Gastroesophageal sphincter (tissue), 4 donors: ENCODE measurements around the gene KIRREL3. TPM values are rescaled to one million over a fixed set of nuclear protein-coding genes. Genes with fewer than 3 reads are reported as not detected.

Source experiments
- ATAC-seq: fragments of 150-250 bp; one replicate; pipeline ENCODE4 v1.9.1; 2016; ENCODE audit warnings: mild to moderate bottlenecking, moderate library complexity
- H3K27ac ChIP-seq, 4 donors: fragments of 200-600 bp; sonication (generic) in 3 of 4; 1 replicate in 3 of 4; 2 replicates in 1 of 4; pipeline ENCODE4 v1.5.1; 2016 to 2019
- H3K27me3 ChIP-seq: fragments of 200-600 bp; sonication (generic); one replicate; pipeline ENCODE4 v1.5.1; 2019
- H3K36me3 ChIP-seq, 2 donors: fragments of 200-600 bp; sonication (generic); one replicate each; pipeline ENCODE4 v1.5.1; 2019; ENCODE audit warnings: control low read depth in 1 of 2
- H3K4me1 ChIP-seq, 3 donors: fragments of 200-600 bp; sonication (generic); 1 replicate in 2 of 3; 2 replicates in 1 of 3; pipeline ENCODE4 v1.5.1; 2016 to 2019; ENCODE audit warnings: control low read depth in 2 of 3
- H3K4me3 ChIP-seq, 2 donors: fragments of 200-600 bp; sonication (generic); one replicate each; pipeline ENCODE4 v1.5.1; 2019; ENCODE audit warnings: mild to moderate bottlenecking in 1 of 2, moderate library complexity in 1 of 2
- H3K9me3 ChIP-seq, 3 donors: fragments of 200-600 bp; sonication (generic); one replicate each; pipeline ENCODE4 v1.5.1; 2017 to 2019; ENCODE audit warnings: control low read depth in 2 of 3
- EP300 ChIP-seq: sonication (generic); formaldehyde crosslinking; IDR thresholded peaks from one replicate; pipeline ENCODE4 v1.6.1; 2017; ENCODE audit warnings: antibody characterized with exemption, mild to moderate bottlenecking
- POLR2A ChIP-seq, 2 donors: fragments of 450-650 bp; IDR thresholded peaks; one replicate each; pipeline ENCODE4 v1.6.1; 2017; ENCODE audit warnings: antibody characterized with exemption in 2 of 2, mild to moderate bottlenecking in 2 of 2, moderate library complexity in 1 of 2
- POLR2AphosphoS5 ChIP-seq: sonication (generic); formaldehyde crosslinking; IDR thresholded peaks from one replicate; pipeline ENCODE4 v1.6.1; 2017; ENCODE audit warnings: antibody characterized with exemption
- WGBS, 2 donors: methylation state at CpG; one replicate each; pipeline ENCODE4 v1.1.5; 2018; ENCODE audit warnings: low coverage in 1 of 2; 5-methylcytosine and 5-hydroxymethylcytosine counted together
- total RNA-seq, 4 donors: library from RNA; depleted of rRNA; stranded (reverse); fragments of >200 nt; gene quantifications; one replicate each; pipeline ENCODE4 v1.1.0, GENCODE V29; 2016
- TF ChIP-seq, protein P1 (sequence below), 4 experiments: fragments of 200-600 bp in 2 of 4; fragments of 450-650 bp in 2 of 4; sonication (generic) in 1 of 4; IDR thresholded peaks; one replicate each; pipeline ENCODE4 v1.5.1; 2017 to 2019; ENCODE audit warnings: antibody characterized with exemption in 4 of 4, mild to moderate bottlenecking in 2 of 4, moderate library complexity in 2 of 4

Gene KIRREL3
- total RNA-seq, 4 donors from 2014 or later = 0.54 to 3.9 (median 1.4) TPM

DNA sequence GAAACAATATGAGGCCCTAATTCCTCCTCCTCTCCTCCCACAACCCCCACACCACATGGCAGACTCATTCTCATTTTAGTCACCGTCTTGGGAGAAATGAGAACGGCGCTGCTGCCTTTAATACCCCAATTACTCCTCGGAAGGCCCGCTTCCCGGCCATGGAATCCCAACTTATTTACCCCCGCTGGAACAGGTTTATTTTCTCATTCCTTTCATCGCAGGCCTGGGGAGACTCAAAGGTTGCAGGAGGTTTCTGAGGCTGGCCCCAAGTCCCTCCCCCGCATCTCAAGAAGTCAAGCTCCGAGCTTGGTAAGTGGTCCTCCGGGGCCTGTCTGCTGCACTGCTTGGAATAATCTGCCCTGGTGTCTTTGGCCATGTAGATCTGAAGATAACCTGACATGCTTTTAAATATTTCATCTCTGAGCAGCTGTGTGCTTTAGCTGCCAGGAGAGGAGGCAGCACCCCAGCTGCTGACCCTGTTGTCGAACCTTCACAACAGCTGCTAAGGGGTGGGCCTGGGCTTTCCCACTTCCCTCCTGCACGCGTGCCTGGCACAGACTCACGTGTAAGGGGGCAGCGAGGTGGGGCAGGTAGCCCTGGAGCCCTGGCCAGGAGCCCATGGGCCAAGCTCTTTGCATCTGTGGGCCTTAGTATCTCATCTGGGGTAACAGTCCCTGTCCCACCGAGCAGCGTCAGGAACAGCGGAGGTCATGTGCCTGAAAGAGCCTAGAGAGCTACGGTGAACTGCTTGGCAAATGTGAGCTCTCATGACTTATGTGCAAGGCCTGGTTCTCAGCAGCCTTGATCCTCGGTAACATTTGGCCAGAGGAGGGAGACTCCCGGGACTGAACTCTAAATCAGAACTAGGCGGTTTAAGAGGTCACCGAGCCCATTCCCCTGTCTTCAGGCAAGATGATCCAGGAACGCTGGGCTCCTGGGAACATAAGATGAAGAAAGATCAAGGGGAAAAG, 480.5 kb downstream of the KIRREL3 start:
- TF ChIP-seq, protein P1, sequence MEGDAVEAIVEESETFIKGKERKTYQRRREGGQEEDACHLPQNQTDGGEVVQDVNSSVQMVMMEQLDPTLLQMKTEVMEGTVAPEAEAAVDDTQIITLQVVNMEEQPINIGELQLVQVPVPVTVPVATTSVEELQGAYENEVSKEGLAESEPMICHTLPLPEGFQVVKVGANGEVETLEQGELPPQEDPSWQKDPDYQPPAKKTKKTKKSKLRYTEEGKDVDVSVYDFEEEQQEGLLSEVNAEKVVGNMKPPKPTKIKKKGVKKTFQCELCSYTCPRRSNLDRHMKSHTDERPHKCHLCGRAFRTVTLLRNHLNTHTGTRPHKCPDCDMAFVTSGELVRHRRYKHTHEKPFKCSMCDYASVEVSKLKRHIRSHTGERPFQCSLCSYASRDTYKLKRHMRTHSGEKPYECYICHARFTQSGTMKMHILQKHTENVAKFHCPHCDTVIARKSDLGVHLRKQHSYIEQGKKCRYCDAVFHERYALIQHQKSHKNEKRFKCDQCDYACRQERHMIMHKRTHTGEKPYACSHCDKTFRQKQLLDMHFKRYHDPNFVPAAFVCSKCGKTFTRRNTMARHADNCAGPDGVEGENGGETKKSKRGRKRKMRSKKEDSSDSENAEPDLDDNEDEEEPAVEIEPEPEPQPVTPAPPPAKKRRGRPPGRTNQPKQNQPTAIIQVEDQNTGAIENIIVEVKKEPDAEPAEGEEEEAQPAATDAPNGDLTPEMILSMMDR (IDR thresholded peaks at IDR 0.05) = no peak
- TF ChIP-seq EP300 = no peak
- no peak for TF ChIP-seq POLR2AphosphoS5
- no peak for TF ChIP-seq POLR2A (IDR thresholded peaks at IDR 0.05)
- Histone ChIP-seq H3K36me3 (no peaks in the 10 kb centered on the region), H3K4me1 (no peaks in the 10 kb centered on the region), H3K9me3 (no peaks in the 10 kb centered on the region), H3K27me3 (peaks cover 26% of the 10 kb centered on the region), H3K27ac (no peak overlapping the region), H3K4me3 (no peak overlapping the region)
- no peak for ATAC-seq
- 56 to 68% methylated on average over 11 to 15 of the region's 25 CpGs for WGBS, 2 donors

DNA sequence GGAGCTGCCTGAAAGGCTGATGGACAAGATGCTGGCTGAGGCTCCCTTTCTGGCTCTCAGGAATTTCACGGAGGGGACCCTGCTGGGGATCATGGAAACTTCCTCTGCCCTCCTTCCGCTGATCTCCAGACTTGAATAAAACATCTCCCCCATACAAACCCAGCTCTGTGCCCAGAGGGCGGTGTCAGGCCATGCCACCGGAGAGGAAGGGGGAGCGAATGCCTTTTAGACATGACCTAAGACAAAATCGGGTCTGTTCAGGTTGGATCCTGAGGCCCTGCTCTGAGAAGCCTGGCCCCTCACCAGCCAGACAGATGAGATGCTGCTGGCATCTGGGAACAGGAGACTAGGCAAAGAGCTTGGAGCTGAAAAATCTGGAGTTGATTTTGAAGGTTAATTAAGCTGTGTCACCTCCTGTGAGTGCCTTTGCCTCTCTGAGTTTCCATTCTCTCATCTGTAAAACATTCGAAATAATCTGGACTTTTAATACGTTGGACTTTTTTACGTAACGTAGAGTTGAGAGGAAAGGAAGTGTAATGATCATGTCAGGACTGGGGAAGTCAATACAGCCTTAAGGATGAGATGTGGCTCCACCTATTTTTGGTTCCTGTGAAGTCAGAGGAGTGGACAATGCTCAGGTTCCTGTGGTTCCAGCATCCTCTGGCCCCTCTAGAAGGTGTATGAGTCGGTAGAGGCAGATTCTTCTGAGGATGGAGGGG, 481.4 kb downstream of the KIRREL3 start:
- Histone ChIP-seq H3K4me3 (no peak overlapping the region), H3K27me3 (peaks cover 26% of the 10 kb centered on the region), H3K9me3 (no peaks in the 10 kb centered on the region), H3K27ac (no peak overlapping the region), H3K4me1 (no peaks in the 10 kb centered on the region), H3K36me3 (no peaks in the 10 kb centered on the region)
- TF ChIP-seq POLR2AphosphoS5 = no peak
- TF ChIP-seq, protein P1 (IDR thresholded peaks at IDR 0.05) = no peak
- no peak for TF ChIP-seq EP300
- TF ChIP-seq POLR2A (IDR thresholded peaks at IDR 0.05) = no peak
- no peak for ATAC-seq
- 61 to 69% methylated on average over 5 to 6 of the region's 11 CpGs for WGBS, 2 donors

DNA sequence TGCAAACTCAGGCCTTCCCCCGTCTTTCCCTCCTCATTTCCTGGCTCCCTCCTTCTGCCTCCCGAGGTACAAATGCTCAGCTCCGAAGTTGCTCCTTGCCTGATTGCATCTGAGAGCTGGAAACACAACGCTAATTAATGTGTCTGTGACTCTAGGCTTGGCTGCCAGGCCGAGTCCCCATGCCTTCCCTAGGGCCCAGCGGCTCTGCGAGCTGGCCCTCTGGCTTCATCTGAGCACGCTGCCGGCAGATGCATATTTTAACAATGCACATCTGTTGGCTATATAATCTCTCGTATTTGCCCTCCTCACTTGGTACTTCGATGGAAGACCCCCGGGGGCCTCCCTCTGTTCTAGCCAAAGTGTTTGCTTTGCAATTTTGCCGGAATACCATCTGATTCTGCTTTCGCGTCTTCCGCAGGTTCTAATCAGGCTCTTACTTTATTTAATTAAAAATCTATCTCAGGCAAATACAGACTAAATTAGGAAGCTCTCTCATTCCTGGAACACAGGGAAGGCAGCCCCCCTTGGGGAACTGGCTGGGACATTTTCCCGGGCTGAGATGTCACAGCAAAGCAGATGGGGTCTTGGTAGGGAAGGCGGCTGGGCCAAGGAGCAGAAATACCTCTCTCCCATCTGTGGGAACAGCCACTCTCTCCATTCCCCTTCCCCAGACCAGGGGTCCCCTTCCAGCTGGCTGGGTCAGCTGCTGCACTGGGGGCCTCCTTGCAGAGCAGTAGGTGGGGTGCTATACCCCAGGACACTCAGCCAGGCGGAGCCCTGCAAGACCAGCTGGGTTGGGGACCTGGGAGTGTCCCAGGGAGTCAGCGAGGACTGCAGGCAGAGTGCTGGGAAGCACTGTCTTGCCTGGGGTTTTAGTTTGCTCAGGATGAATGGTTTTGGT, 482.2 kb downstream of the KIRREL3 start:
- Histone ChIP-seq H3K36me3 (no peaks in the 10 kb centered on the region), H3K4me3 (no peak overlapping the region), H3K27me3 (peaks cover 33% of the 10 kb centered on the region), H3K9me3 (no peaks in the 10 kb centered on the region), H3K27ac (no peak overlapping the region), H3K4me1 (no peaks in the 10 kb centered on the region)
- TF ChIP-seq POLR2A (IDR thresholded peaks at IDR 0.05) (no peak), EP300 (no peak), POLR2AphosphoS5 (no peak)
- TF ChIP-seq, protein P1 (IDR thresholded peaks at IDR 0.05) = no peak
- no peak for ATAC-seq
- WGBS, 2 donors = 63 to 71% methylated on average over 6 to 16 of the region's 20 CpGs

DNA sequence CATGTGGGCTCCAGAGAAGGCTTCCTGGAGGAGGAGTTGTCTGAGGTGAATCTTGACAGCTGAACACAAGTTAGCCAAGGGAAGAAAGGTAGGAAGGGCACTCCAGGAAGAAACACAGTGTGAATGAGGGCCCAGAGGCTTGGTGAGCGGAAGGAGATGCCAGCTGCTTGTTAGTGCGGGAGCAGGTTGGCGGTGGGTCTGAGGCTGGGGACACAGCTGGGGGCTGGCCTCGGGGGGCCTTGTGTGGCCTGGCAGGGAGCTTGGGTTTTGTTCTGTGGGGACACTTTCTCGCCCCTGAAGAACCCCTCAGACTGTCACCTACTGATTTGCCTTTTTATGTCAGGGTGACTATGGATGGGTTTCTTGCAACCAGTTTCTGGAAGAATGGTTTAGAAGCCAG, 485.1 kb downstream of the KIRREL3 start:
- H3K9me3 ChIP-seq = no peaks in the 10 kb centered on the region
- H3K4me3 ChIP-seq = no peak overlapping the region
- H3K4me1 ChIP-seq = no peaks in the 10 kb centered on the region
- WGBS, 2 donors = 90 to 100% methylated on average over 1 to 3 of the region's 5 CpGs
- peaks cover 46% of the 10 kb centered on the region for H3K27me3 ChIP-seq
- TF ChIP-seq, protein P1 (IDR thresholded peaks at IDR 0.05) = no peak
- no peak for TF ChIP-seq POLR2A (IDR thresholded peaks at IDR 0.05)
- no peak for ATAC-seq
- H3K36me3 ChIP-seq = no peaks in the 10 kb centered on the region
- H3K27ac ChIP-seq = no peak overlapping the region
